HG03521 (cell line): Measurements from ENCODE around the gene DCP2.

Experiments used
- ATAC-seq: cut with Tn5 transposase; IDR thresholded peaks from one replicate; pipeline ENCODE4 v1.9.1; 2021; ENCODE audit warnings: mild to moderate bottlenecking, moderate library complexity; ENCODE audit not compliant: unreplicated experiment

DCP2 gene

DNA sequence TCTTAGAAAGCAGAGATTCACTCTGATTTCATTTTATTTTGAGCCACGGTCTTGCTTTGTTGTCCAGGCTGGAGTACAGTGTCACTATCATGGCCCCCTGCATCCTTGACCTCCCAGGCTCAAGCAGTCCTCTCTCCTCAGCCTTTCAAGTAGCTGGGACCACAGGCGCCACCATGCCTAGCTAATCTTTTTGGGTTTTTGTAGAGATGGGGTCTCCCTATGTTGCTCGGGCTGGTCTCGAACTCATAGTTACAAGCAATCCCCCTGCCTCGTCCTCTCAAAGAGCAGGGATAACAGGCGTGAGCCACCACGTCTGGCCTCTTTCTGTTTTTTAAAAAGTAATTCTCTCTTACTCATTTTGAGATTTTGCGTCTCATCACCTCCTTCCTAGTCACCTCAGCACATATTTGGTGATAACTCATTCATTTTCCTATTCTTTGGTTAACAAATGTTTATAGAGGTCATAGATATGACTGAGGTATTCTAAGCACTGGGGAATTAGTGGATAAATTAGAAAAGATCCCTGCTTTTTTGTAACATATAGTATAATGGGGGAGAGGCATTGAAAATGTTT is 10.8 kb upstream of the DCP2 start:
- ATAC-seq, result no peak

DNA sequence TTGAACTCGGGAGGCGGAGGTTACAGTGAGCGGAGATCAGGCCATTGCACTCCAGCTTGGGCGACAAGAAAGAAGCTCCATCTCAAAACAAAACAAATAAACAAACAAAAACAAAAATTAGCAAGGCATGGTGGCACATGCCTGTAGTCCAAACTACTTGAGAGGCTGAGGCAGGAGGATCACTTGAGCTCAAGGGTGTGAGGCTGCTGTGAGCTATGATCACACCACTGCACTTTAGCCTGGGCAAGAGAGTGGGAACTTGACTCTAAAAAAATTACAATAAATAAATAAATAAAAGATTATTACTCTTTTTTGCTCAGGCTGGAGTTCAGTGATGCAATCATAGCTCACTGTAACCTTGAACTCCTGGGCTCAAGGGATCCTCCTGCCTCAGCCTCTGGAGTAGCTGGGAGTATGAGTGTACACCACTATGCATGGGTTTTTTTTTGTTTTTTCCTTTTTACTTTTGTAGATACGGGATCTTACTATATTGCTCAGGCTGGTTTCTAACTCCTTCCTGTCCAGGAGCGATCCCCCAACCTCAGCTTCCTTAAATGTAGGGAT is 9.0 kb upstream of the DCP2 start:
- ATAC-seq, result no peak

DNA sequence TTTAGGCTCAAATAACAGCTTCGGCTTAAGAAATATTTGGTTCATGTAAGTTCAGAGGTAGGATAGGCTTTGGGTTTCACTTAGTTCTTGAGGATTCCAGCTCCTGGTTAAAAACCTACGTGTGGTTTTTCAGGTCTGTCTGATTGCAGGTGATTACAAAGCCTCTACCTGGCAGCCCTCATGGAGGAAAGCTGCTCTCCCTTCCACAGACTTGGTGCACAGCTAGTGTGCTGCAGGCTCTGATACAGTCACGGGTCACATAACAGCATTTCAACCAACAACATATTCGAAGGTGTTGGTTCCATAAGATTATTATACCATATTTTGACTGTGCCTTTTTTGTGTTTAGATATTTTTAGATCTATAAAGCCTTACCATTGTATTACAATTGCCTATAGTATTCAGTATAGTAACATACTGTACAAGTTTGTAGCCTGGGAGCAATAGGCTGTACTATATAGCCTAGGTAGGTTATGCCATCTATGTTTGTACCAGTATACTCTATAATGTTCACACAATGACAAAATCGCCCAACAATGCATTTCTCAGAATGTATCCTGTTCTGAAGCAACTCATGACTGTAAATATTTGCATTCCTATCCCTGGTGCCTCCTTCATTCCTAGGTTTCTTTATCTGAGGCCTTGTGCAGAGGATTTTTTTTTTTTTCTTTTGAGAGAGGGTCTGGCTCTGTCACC is 8.0 kb upstream of the DCP2 start:
- ATAC-seq, result no peak

DNA sequence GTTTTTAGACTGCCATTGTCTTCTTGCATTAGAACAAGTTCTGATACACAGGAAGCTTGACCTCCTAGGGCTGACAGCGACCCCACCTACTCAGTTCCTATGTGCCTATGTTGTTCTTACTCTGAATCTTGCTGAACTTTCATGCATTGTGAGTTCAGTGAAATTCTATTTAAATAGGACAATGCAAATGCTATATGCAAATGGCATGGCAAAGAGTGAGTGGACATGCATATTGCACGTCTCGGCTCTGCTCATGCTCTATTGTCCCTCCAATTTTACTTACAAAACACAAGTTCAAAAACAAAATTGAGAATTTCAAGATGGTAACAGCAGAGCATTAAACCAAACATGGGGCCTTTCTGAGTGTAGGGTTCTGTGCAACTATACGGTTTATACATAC is 5.3 kb upstream of the DCP2 start:
- no peak for ATAC-seq

DNA sequence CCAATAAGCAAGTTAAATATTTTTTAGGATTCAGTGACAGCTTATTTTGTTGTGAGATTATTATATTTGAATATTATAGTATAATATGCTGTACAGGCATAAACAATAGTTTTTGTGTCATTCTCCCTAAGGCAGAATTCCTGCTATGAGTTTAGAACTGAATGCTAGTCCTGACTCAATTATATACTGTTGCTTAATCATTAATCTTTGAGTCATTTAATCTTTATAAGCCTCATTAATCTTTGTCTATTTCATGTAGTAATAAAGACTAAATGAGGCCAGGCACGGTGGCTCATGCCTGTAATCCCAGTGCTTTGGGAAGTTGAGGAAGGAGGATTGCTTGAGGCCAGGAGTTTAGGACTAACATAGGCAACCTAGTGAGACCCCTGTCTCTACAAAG is 3.6 kb upstream of the DCP2 start:
- no peak for ATAC-seq

DNA sequence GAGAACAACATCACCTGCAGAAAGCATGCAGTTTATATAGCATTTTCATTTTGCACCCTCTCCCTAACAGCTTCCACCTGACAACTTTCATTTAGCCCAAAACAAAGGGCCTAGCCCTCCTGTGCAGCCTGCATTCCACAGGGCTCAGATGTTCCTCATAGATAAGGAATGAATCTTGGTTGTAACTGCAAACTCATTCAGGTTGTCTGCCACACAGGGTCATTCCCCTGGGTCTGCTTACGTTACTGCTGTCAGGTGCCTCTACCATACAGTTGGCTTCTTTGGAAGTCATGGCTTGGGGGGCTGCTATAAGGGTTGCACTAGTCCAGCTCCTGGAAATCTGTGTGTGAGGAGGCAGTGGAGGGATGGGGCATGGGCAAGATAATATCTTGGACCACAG is 2.7 kb upstream of the DCP2 start:
- no peak for ATAC-seq

DNA sequence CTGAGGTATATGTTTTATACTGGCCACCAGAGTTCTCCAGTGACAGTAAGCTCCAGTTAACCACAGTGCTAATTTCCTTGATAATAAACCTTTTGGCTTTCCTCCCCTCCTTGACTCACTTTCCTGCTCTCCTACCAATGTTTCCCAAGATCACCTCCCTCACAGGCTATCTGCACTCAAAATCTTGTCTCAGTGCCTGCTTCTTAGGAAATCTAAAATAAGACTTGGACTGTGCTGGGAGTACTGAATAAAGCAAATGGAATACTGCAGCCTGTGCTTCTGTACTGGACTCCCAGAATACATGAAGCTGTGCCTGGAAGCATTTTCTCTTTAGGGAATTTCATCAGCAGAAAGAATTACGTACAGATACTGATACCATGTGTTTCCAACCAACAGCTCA is 1.7 kb upstream of the DCP2 start:
- no peak for ATAC-seq

DNA sequence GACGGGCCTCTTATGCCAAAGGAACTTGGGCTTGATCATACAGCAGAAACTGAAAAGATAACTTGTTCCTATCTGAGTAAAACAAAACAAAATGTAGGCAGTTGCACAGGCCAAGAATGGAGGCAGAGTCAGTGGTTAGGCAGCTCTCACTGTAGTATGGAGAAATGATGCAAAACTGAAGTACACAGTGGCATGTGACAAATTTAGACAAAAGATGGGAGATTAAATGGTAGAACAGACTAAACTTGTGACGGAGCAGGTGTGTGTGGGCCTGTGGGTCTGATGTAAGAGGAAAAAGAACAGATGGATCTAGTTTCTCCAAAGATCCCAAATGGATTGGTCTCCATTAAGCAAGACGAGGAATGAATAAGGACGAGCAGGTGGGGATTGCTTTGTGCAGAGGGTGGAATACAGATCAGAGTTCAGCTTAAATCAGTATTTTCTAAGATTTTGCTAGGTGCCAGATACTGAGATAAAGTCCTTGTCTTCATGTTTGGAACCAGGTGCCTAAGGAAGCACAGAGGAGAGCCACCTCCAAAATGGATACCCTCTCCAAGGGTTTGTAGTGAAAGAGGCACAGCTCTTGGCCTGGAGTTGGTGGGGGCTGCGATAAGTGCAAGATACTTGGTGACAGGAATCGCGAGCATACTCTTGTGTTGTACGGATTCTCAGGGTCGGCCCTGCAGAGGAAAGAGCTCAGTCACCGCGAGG is 722 bp upstream of the DCP2 start:
- ATAC-seq, result peak; percentile 13

DNA sequence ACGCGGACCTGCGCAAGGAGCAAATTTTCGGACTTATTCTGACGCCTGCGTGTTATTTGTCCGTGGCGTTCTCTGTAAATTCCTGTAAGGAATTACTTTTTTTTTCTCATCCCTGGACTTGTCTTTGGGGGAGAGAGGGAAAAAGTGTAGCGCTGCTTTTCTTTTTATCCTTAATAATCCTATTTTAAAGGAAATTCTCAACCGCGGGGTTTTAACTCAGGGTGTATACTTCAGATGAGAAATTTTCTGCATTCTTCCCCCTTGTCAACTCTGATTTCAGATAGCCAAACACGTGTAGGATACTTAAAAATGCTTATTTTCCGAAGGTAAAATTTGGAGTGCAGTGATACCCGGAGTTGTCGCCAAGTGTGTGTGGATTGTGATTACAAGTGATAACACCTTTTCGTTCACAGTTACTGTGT is 853 bp downstream of the DCP2 start:
- ATAC-seq, result no peak

DNA sequence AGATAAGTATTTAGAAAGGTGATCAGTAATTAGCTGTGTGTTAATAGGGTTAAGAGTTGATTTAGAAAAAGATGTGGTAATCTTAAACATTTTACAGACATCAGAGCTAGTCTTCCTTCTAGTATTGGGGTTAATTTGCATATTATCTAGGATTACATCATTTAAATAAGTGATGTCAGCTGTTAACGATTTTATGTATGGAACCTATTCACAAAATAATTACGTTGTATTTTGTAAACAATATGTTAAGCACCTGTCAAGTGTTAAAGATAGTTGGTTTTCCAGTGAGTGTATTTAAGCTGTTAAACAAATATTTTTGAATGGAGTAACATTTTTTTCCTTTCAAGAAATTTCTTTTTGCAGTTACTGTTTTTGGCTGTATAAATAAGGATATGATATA is 2.2 kb downstream of the DCP2 start:
- no peak for ATAC-seq

DNA sequence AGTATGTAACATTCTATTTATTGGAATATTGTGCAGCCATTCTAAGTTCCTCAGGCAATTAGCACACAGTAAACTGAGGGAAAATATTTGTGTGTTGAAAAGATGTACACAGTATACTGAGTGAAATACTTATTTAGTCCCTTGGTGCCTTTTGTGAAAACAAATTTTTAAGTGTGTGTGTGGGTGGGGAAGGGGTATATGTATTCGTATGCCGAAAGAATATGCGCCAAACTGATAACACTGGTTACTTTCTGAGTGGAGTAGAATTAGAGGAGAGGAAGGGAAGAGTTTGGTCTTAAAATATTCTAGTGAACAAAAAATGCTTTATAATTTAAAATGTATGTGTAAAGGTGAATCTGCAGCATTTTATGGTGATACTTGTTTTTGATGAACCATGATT is 3.1 kb downstream of the DCP2 start:
- no peak for ATAC-seq

DNA sequence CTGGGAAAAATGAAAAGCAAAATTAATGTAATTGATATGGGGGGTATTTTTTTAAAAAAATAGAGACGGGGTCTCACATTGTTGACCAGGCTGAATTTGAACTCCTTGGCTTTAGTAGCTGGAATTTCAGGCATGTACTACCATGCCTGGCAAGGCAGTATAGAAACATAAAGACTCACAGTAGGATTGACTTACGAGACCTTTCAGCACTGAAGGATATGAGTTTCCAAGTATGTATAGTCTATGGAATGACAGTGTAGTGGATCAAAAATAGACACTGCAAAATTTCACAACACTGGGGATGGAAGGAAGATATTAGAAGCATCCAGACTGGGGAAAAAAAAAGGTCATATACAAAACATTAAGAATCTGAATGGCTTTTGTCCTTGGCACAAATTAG is 6.8 kb downstream of the DCP2 start:
- no peak for ATAC-seq

DNA sequence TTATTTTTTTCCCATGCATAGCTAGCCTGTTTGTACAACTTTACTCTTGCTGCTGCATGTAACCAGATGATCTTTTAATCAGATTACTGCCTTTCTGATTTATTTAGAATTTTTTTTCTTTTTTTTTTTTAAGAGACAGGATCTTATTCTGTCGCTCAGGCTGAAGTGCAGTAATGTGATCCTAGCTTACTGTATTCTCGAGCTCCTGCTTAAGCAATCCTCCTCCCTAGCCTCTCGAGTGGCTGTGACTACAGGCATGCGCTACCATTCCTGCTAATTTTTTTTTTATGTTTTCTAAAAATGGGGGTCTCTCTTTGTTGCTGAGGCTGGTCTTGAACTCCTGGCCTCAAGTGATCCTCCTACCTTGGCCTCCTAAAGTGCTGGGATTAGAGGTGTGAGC is 9.6 kb downstream of the DCP2 start:
- ATAC-seq, result no peak

DNA sequence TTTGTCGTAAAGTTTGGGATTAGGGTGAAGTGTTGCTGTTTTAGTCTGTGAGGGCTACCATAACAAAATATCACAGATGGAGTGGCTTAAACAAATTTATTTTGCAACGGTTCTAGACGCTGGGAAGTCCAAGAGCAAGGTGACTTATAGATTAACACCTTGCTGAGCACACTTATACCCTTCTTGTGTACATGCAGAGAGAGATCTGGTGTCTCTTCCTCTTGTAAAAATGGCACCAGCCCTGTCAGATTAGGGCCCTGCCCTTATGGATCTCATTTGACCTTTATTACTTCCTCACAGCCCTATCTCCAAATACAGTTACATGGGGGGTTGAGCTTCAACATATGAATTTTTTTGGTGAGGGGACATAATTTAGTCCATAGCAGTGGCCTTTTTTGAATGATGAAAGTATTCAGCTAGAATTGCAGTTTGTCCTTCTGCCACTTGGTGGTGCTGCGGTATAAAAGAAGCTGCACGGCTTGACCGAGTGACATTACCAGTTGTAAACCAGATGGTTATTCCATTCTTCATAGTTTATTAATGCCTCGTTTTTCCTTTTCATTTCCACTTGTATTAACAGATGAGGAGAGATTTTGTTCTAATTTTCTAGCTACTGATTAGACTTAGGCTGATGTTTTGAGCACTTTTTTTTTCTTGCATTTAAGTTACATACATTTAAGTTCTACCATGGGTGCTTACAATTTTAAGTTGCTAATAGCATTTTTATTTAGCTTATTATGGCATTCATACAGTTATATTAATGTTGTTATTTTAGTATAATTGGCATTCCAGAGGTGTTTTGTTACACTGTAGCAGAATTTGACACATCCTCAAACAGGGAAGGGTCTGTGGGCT is 19.4 kb downstream of the DCP2 start:
- peak; percentile 80 for ATAC-seq

DNA sequence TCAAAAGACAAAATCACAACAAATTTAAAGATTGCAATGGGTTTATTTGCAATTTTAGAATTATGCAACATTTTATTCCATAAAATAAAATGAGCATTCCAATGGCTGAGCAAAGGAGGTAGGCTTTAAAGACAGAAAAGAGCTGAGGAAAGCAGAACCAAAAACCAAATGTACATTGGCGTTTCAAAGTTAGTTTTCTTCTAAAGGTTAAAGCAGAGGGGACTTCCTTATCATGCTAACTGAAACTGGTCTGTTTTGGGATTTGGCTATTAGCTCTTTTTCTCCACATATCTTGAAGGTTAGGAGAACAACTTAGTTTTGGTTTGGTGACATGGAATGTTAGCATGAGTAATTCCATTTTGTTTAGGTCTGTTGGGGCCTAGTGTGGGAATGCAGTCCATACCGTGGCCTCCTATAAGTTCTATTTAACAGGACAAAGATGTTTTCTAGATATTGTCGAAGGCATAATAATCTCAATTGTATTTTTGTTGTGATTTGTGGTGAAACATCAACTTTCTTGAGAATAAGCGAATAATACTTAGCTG is 20.3 kb downstream of the DCP2 start:
- ATAC-seq, result no peak

DNA sequence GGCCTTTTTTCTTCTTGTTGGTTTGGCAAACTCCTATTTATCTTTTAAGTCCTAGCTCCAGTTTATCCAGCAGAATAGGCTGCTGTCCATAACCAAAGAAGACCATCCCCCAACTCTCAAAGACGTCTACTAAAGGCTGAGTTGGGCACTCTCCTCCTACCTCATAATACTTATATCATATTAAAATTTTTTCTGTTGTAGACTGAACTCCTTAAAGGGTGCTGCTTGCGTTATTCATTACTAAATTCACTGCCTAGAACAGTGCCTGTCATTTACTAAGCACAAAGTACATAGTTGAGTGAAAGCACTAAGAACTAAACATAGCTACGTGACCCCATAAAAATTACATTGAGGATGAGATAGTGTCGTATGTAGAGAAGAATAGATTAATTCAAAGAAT is 21.7 kb downstream of the DCP2 start:
- ATAC-seq, result no peak

DNA sequence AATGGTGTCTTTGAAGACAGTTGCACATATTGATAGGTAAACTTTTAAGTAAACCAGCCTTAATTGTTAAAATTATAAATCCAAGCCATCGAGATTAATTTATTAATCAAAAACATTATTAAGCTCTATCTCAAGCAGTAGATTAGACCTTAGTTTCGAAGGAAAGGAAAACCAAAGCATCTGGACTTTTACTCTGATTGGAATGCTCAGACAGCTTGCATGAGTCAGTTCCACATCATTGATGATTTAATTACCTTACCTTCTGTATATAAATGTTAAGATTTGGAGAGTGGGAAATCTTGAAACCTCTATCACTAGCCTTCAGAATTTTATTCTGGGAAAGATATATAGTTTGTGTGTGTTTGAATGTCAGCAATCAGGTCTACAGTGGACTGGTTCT is 23.9 kb downstream of the DCP2 start:
- no peak for ATAC-seq

DNA sequence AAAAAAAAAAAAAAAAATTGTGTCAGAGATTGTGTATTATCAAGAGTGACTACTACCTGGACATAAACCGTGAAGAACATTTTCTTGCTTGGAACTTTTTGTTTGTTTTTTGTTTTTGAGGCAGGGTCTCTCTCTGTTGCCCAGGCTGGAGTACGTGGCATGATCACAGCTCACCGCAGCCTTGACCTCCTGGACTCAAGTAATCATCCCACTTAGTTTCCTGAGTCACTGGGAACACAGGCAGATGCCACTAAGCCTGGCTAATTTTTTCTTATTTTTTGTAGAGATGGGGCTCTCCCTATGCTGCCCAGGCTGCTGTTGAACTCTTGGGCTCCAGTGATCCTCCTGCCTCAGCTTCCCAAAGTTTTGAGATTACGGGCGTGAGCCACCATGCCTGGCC is 25.8 kb downstream of the DCP2 start:
- no peak for ATAC-seq

DNA sequence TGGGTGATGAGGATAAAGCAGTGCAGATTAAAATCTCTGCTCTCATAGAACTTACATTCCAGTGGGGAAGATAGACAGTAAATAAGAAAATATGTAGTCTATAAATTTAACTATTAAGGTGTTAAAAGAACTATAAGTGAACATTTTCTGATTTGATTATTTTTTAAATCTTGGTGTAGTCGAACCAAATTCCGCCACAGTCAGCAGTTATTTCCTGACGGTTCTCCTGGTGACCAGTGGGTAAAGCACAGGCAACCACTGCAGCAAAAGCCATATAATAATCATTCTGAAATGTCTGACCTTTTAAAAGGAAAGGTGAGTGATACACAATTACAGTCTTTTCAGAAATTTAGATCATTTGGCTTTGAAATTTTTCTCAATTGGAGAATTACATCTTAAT is 27.2 kb downstream of the DCP2 start:
- ATAC-seq, result no peak

DNA sequence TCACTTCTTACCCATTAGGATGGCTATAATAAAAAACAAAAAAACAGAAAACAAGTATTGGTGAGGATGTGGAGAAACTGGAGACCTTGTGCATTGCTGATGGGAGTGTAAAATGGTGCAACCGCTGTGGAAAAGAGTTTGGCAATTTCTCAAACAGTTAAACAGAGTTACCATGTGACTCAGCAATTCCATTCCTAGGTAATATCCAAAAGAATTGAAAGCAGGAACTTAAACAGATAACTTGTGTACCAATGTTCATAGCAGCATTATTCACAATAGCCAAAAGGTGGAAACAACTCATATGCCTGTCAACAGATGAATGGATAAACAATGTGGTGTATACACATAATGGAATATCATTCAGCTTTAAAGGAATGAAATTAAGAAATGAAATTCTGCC is 28.9 kb downstream of the DCP2 start:
- no peak for ATAC-seq
